HG02840 (cell line): ENCODE data around the gene CHD6.

ENCODE experiments used
- ATAC-seq: cut with Tn5 transposase; IDR thresholded peaks from one replicate; pipeline ENCODE4 v1.9.1; 2021; ENCODE audit warnings: mild to moderate bottlenecking, moderate library complexity, moderate number of reproducible peaks; ENCODE audit not compliant: unreplicated experiment, low FRiP score

Gene CHD6

GRCh38 chr20:41407607-41408006, 210.6 kb downstream of the CHD6 start:
- no peak for ATAC-seq

GRCh38 chr20:41406896-41407444, 211.2 kb downstream of the CHD6 start:
- no peak for ATAC-seq

- no peak for ATAC-seq
These were observed 211.8 kb downstream of the CHD6 start for GRCh38 chr20:41406353-41406752.

- no peak for ATAC-seq
These were observed 212.7 kb downstream of the CHD6 start for GRCh38 chr20:41405436-41405835.

GRCh38 chr20:41403604-41404003, 214.6 kb downstream of the CHD6 start:
- no peak for ATAC-seq

- no peak for ATAC-seq
These were observed 219.8 kb downstream of the CHD6 start for GRCh38 chr20:41398408-41398807.

- ATAC-seq = no peak
These were observed 222.2 kb downstream of the CHD6 start for GRCh38 chr20:41395667-41396664.

- ATAC-seq = no peak
These were observed 223.1 kb downstream of the CHD6 start for GRCh38 chr20:41394931-41395666.

GRCh38 chr20:41394081-41394480, 224.1 kb downstream of the CHD6 start:
- no peak for ATAC-seq

- no peak for ATAC-seq
These were observed 224.5 kb downstream of the CHD6 start for GRCh38 chr20:41393705-41394066.

- no peak for ATAC-seq
These were observed 225.1 kb downstream of the CHD6 start for GRCh38 chr20:41392871-41393704.

GRCh38 chr20:41392295-41392694, 225.9 kb downstream of the CHD6 start:
- ATAC-seq = no peak

GRCh38 chr20:41391587-41392001, 226.6 kb downstream of the CHD6 start:
- ATAC-seq = no peak

- no peak for ATAC-seq
These were observed 227.3 kb downstream of the CHD6 start for GRCh38 chr20:41390889-41391288.

GRCh38 chr20:41387444-41387851, 230.7 kb downstream of the CHD6 start:
- no peak for ATAC-seq

GRCh38 chr20:41386502-41387427, 231.4 kb downstream of the CHD6 start:
- ATAC-seq = no peak

- no peak for ATAC-seq
These were observed 235.3 kb downstream of the CHD6 start for GRCh38 chr20:41382791-41383305.

GRCh38 chr20:41380551-41381193, 237.5 kb downstream of the CHD6 start:
- no peak for ATAC-seq

- ATAC-seq = no peak
These were observed 238.6 kb downstream of the CHD6 start for GRCh38 chr20:41379551-41379950.
